Panc1 (cell line): Measurements from ENCODE around the gene FAM200C. TPM values are rescaled to one million over a fixed set of nuclear protein-coding genes. Genes with fewer than 3 reads are reported as not detected.

Experiments
- ATAC-seq: fragments of 200-7000 bp; cut with Tn5 transposase; 2 replicates; pipeline ENCODE4 v1.9.1; 2020; ENCODE audit warnings: mild to moderate bottlenecking, moderate library complexity
- BruUV-seq: library from RNA; stranded (reverse); fragments of 400-500 nt; replicated peaks from 2 replicates; lab custom pipeline; 2021; lab: Mats Ljungman, UMichigan
- CTCF ChIA-PET: fragments of 300-600 bp; sonication (Branson Sonifier 250); formaldehyde crosslinking; loops from one replicate; lab custom pipeline; 2022; ENCODE audit warnings: antibody characterized with exemption; lab: Charles Lee
- POLR2A ChIA-PET: fragments of 300-600 bp; sonication (Branson Sonifier 250); formaldehyde crosslinking; loops from one replicate; lab custom pipeline; 2022; ENCODE audit warnings: antibody characterized with exemption; lab: Charles Lee
- DNase-seq: peaks from one replicate; pipeline ENCODE4 v3.0.0-alpha.2; 2010; ENCODE audit warnings: low read depth, low spot score
- H3K27ac ChIP-seq: 2 replicates; pipeline ENCODE4 v1.5.1; 2011; ENCODE audit warnings: mild to moderate bottlenecking, low read length, inconsistent platforms
- H3K27me3 ChIP-seq: fragments of 200-500 bp; sonication (Bioruptor generic); 2 replicates; pipeline ENCODE4 v1.6.0; 2014; ENCODE audit warnings: low read length, inconsistent platforms; ENCODE audit not compliant: control insufficient read depth, insufficient read depth
- H3K36me3 ChIP-seq: fragments of 200-500 bp; sonication (Bioruptor generic); 2 replicates; pipeline ENCODE4 v1.5.1; 2014; ENCODE audit warnings: inconsistent platforms, mild to moderate bottlenecking, low read length, moderate library complexity; ENCODE audit not compliant: control insufficient read depth, insufficient read depth
- H3K4me1 ChIP-seq: 2 replicates; pipeline ENCODE4 v1.5.1; 2011; ENCODE audit warnings: inconsistent platforms, mild to moderate bottlenecking, low read length, moderate library complexity; ENCODE audit not compliant: control insufficient read depth, insufficient read depth
- H3K4me3 ChIP-seq, 2 experiments: 2 replicates each; pipeline ENCODE4 v1.5.1; 2011 to 2012; ENCODE audit warnings: low read depth in 2 of 2, low read length in 2 of 2, mild to moderate bottlenecking in 2 of 2, inconsistent platforms in 1 of 2, moderate library complexity in 1 of 2
- H3K9me3 ChIP-seq: fragments of 200-500 bp; sonication (Bioruptor generic); 2 replicates; pipeline ENCODE4 v1.5.1; 2014; ENCODE audit warnings: low read depth, mild to moderate bottlenecking, inconsistent platforms, low read length, moderate library complexity; ENCODE audit not compliant: control insufficient read depth, insufficient read depth
- CTCF ChIP-seq: fragments of 450-650 bp; IDR thresholded peaks from 2 replicates; pipeline ENCODE4 v1.5.1; 2017; ENCODE audit warnings: mild to moderate bottlenecking
- POLR2AphosphoS5 ChIP-seq: IDR thresholded peaks from 2 replicates; pipeline ENCODE4 v1.6.1; 2012; ENCODE audit warnings: mild to moderate bottlenecking, low read depth, low read length, moderate library complexity
- REST ChIP-seq, 2 experiments: IDR thresholded peaks; 2 replicates each; pipeline ENCODE4 v1.6.1; 2011 to 2012; ENCODE audit warnings: low read depth in 2 of 2, control low read depth in 1 of 2, low read length in 1 of 2, mild to moderate bottlenecking in 1 of 2, moderate library complexity in 1 of 2; ENCODE audit not compliant: insufficient read depth in 1 of 2
- SIN3A ChIP-seq: IDR thresholded peaks from 2 replicates; pipeline ENCODE4 v1.6.1; 2012; ENCODE audit warnings: low read depth, mild to moderate bottlenecking, low read length, moderate library complexity, borderline replicate concordance; ENCODE audit not compliant: insufficient read depth
- TCF7L2 ChIP-seq: IDR thresholded peaks from 2 replicates; pipeline ENCODE4 v1.6.1; 2011; ENCODE audit warnings: mild to moderate bottlenecking, low read depth, low read length, inconsistent platforms
- in situ Hi-C: cut with HindIII; loops from 2 replicates; pipeline ENCODE4 v1.10.0; 2016; ENCODE audit warnings: low sequenced_read_pairs, low pct_unique_long_range_greater_than_20kb
- intact Hi-C: fragments of 100-400 bp; cut with micrococcal nuclease; formaldehyde crosslinking; loops from one replicate; pipeline ENCODE4 v1.10.0; 2022; ENCODE audit not compliant: unreplicated experiment
- total RNA-seq: library from RNA; stranded (reverse); gene quantifications from one replicate; pipeline ENCODE4 v1.2.1, GENCODE V29; 2021; ENCODE audit not compliant: unreplicated experiment

The FAM200C gene
- total RNA-seq, 1 experiment from 2014 or later: 3.0 TPM

DNA sequence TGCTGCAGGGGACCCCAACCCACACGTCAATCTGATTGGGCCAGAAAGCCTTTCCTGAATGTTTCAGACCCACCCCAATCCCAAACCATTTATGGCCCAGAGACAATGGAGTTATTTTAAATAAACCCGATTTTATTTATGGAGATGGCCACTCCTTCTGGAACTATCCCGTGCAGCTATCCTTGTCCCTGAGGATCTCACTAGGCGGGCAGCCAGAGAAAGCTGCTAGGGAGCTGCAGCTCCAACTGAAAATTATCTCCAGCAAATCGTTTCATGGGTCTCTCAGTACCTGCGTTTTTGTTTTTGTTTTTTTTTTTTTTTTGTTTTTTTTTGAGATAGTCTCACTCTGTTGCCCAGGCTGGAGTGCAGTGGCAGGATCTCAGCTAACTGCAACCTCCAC lies 52.4 kb downstream of the FAM200C start:
- POLR2A ChIA-PET: no interaction called here
- H3K4me3 ChIP-seq: no peak overlapping the region
- H3K9me3 ChIP-seq: no peaks in the 10 kb centered on the region
- TF ChIP-seq CTCF (no peak), TCF7L2 (no peak), REST (IDR thresholded peaks at IDR 0.05; ENCODE audit: insufficient read depth in 1 of 2, low read depth in 2 of 2, low read length in 1 of 2) (no peak), POLR2AphosphoS5 (no peak), SIN3A (no peak)
- CTCF ChIA-PET: no interaction called here
- no TSS peak for BruUV-seq
- no peak overlapping the region for H3K27ac ChIP-seq
- intact Hi-C loops (loop anchor here (5.0 kb wide), 1 partner anchor 325 kb away; no protein-coding TSS in a partner anchor), in situ Hi-C loops (no loop called here)
- peaks cover 4% of the 10 kb centered on the region; the same call in 1 of the 2 replicates for H3K4me1 ChIP-seq
- H3K27me3 ChIP-seq: no peaks in the 10 kb centered on the region
- DNase-seq (no peak), ATAC-seq (no peak)
- H3K36me3 ChIP-seq: no peaks in the 10 kb centered on the region

Other genes with a start within 250 kb of the FAM200C start
- 0.31 TPM for gene FABP6, start 170.5 kb downstream of the FAM200C start, total RNA-seq
- 35.0 TPM for gene CCNJL, start 87.5 kb downstream of the FAM200C start, total RNA-seq
- gene C1QTNF2, start 29.4 kb downstream of the FAM200C start, total RNA-seq: 0.44 TPM
- gene SLU7, start 19.0 kb upstream of the FAM200C start, total RNA-seq: 45.7 TPM
- 171 TPM for gene PTTG1, start 21.8 kb upstream of the FAM200C start, total RNA-seq